ENCODE results near the gene YY1. TPM values are rescaled to one million over a fixed set of nuclear protein-coding genes. Genes with fewer than 3 reads are reported as not detected.

YY1 gene
- total RNA-seq, 1 experiment from 2014 or later, result 83.1 TPM

- ChIA-PET POLR2A (interaction anchor here (0.6 kb wide), 1 partner anchor 25 kb away, joined by 3 read pairs; no protein-coding TSS in a partner anchor), CTCF (interaction anchor here (0.5 to 1.3 kb wide), 6 partner anchors 11 to 48 kb away, joined by 3 to 6 read pairs (median 4); no protein-coding TSS in a partner anchor)
- H3K27ac Mint-ChIP-seq, result no peak overlapping the region
- H3K9me3 Mint-ChIP-seq, result no peaks in the 10 kb centered on the region
- H3K4me1 Mint-ChIP-seq, result no peaks in the 10 kb centered on the region
- H3K27me3 Mint-ChIP-seq (ENCODE audit: low read depth), result no peaks in the 10 kb centered on the region
- no peak overlapping the region for H3K4me3 Mint-ChIP-seq
- no peak for DNase-seq (ENCODE audit: low spot score)
- no peak for TF ChIP-seq ZNF121 (CRISPR knock-in tag; IDR thresholded peaks at IDR 0.05)
- TF ChIP-seq E2F1 (CRISPR knock-in tag; IDR thresholded peaks at IDR 0.05), result no peak
- TF ChIP-seq NFYB (CRISPR knock-in tag; conservative IDR thresholded peaks at IDR 0.05; ENCODE audit: low read depth), result no peak
- no peak for TF ChIP-seq E2F4 (CRISPR knock-in tag; IDR thresholded peaks at IDR 0.05; ENCODE audit: borderline replicate concordance, low read depth)
- ATAC-seq, result no peak
- peaks cover 6% of the 10 kb centered on the region; the same call in 1 of the 2 replicates for H3K36me3 Mint-ChIP-seq
These were observed 91.0 kb downstream of the YY1 start for GRCh38 chr14:100330007-100330344.

GRCh38 chr14:100330388-100330931 lies 91.5 kb downstream of the YY1 start:
- H3K4me3 Mint-ChIP-seq, result no peak overlapping the region
- ATAC-seq (peak; percentile 12; the same call in 1 of the 2 replicates), DNase-seq (ENCODE audit: low spot score) (no peak)
- POLR2A ChIA-PET, result interaction anchor here (0.6 to 0.7 kb wide), 2 partner anchors 26 to 77 kb away, joined by 3 read pairs; no protein-coding TSS in a partner anchor
- no peaks in the 10 kb centered on the region for H3K4me1 Mint-ChIP-seq
- peaks cover 7% of the 10 kb centered on the region; the same call in 1 of the 2 replicates for H3K36me3 Mint-ChIP-seq
- CTCF ChIA-PET, result interaction anchor here (0.5 to 1.3 kb wide), 6 partner anchors 11 to 47 kb away, joined by 3 to 6 read pairs (median 4); no protein-coding TSS in a partner anchor
- no peaks in the 10 kb centered on the region for H3K27me3 Mint-ChIP-seq (ENCODE audit: low read depth)
- TF ChIP-seq ELF4 (CRISPR knock-in tag; IDR thresholded peaks at IDR 0.05; ENCODE audit: low read depth) (no peak), JUN (CRISPR knock-in tag; IDR thresholded peaks at IDR 0.05) (no peak), PRDM15 (CRISPR knock-in tag; IDR thresholded peaks at IDR 0.05) (no peak), EMX1 (CRISPR knock-in tag; IDR thresholded peaks at IDR 0.05) (no peak), ZNF423 (CRISPR knock-in tag; IDR thresholded peaks at IDR 0.05) (no peak), SOX15 (CRISPR knock-in tag; IDR thresholded peaks at IDR 0.05) (no peak), GTF2I (CRISPR knock-in tag; conservative IDR thresholded peaks at IDR 0.05) (no peak), ZNF219 (CRISPR knock-in tag; IDR thresholded peaks at IDR 0.05; ENCODE audit: borderline replicate concordance) (no peak), ZNF281 (CRISPR knock-in tag; IDR thresholded peaks at IDR 0.05) (no peak), IRF1 (CRISPR knock-in tag; IDR thresholded peaks at IDR 0.05) (no peak), E2F4 (CRISPR knock-in tag; IDR thresholded peaks at IDR 0.05; ENCODE audit: borderline replicate concordance, low read depth) (no peak), MYBL2 (CRISPR knock-in tag; IDR thresholded peaks at IDR 0.05) (no peak)
- H3K27ac Mint-ChIP-seq, result no peak overlapping the region
- H3K9me3 Mint-ChIP-seq, result no peaks in the 10 kb centered on the region
